ENCODE results near the gene SPOUT1. TPM values are rescaled to one million over a fixed set of nuclear protein-coding genes. Genes with fewer than 3 reads are reported as not detected.

The SPOUT1 gene
- total RNA-seq, 2 experiments from 2014 or later, result 85.9 to 91.2 TPM

DNA sequence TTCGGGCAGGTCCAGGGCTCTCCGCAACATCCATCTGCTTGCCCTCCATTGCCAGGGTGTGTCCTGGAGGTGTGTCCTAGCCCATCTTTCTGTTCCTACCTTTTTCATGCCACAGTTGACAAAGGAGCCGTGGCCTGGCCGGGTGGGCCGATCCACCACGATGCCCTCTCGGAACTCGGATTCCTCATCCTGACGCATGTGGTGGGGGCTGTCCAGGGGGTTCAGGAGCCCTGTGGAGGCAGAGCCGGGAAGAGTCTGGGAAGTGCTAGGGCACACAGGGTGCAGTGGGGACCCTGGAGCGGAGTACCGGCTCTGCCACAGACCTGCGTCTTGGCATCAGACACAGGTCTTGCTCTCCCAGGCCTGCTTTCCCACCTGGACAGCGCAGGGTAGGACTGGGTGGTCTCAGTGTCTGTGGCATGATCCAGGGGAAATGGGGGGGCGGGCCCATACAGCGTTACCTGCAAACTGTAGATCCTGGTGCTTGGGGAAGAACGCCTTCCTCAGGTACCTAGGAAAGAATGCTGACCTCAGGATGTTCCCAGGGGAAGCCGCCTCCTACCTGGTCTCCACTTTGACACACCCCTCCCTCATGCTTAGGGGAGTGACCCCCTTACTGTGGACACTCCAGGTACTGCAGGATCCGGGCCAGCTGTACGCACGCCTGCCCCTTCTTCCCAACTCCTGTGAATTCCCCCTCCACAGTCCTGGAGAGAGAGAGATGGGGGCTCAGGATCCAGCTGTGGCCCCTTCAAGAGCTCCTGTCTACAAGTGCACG, 3.5 kb downstream of the SPOUT1 start:
- DNase-seq (no peak), ATAC-seq (no peak)
- peaks cover 41% of the 10 kb centered on the region for H3K36me3 Mint-ChIP-seq (ENCODE audit: low read depth)
- ChIA-PET POLR2A (interaction anchor here (5.3 kb wide), 1 partner anchor 7 kb away, joined by 41 read pairs; the partner anchor contains the start of gene ENDOG), CTCF (interaction anchor here (5.7 kb wide), 1 partner anchor 7 kb away, joined by 53 read pairs; the partner anchor contains the start of gene ENDOG)
- TF ChIP-seq, protein P1, sequence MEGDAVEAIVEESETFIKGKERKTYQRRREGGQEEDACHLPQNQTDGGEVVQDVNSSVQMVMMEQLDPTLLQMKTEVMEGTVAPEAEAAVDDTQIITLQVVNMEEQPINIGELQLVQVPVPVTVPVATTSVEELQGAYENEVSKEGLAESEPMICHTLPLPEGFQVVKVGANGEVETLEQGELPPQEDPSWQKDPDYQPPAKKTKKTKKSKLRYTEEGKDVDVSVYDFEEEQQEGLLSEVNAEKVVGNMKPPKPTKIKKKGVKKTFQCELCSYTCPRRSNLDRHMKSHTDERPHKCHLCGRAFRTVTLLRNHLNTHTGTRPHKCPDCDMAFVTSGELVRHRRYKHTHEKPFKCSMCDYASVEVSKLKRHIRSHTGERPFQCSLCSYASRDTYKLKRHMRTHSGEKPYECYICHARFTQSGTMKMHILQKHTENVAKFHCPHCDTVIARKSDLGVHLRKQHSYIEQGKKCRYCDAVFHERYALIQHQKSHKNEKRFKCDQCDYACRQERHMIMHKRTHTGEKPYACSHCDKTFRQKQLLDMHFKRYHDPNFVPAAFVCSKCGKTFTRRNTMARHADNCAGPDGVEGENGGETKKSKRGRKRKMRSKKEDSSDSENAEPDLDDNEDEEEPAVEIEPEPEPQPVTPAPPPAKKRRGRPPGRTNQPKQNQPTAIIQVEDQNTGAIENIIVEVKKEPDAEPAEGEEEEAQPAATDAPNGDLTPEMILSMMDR (IDR thresholded peaks at IDR 0.05), result no peak
- intact Hi-C loops (cut with micrococcal nuclease), result no loop called here
- no peak overlapping the region for H3K4me3 Mint-ChIP-seq
- H3K9me3 Mint-ChIP-seq, result no peaks in the 10 kb centered on the region
- no peak overlapping the region for H3K27ac Mint-ChIP-seq
- peaks cover 26% of the 10 kb centered on the region for H3K4me1 Mint-ChIP-seq (ENCODE audit: low read depth)
- H3K27me3 Mint-ChIP-seq, result no peaks in the 10 kb centered on the region

DNA sequence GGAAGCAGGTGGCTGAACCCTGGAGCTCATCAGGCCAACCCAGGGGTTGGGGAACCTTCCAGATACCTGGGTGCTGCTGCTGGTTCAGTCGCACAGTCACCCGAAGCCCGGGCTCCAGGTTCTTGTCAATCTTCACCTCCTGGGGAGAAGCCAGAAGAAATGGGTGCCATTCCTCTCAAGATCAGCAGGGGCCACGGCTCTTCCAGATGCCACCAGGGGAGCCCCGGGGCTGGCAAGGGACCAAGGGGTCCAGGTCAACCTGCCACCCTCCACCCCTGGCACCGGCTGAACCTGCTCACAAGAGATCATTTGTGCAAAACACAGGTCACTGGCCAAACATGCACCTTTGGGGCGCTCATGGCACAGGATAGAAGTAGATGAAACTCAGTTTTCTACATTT, 4.7 kb downstream of the SPOUT1 start:
- ChIA-PET CTCF (no interaction called here), POLR2A (no interaction called here)
- TF ChIP-seq, protein P1 (IDR thresholded peaks at IDR 0.05), result no peak
- no peak overlapping the region for H3K4me3 Mint-ChIP-seq
- DNase-seq (no peak), ATAC-seq (no peak)
- no peak overlapping the region for H3K27ac Mint-ChIP-seq
- H3K9me3 Mint-ChIP-seq, result no peaks in the 10 kb centered on the region
- peaks cover 27% of the 10 kb centered on the region for H3K4me1 Mint-ChIP-seq (ENCODE audit: low read depth)
- H3K36me3 Mint-ChIP-seq (ENCODE audit: low read depth), result peaks cover 44% of the 10 kb centered on the region
- H3K27me3 Mint-ChIP-seq, result no peaks in the 10 kb centered on the region
- intact Hi-C loops (cut with micrococcal nuclease), result no loop called here

DNA sequence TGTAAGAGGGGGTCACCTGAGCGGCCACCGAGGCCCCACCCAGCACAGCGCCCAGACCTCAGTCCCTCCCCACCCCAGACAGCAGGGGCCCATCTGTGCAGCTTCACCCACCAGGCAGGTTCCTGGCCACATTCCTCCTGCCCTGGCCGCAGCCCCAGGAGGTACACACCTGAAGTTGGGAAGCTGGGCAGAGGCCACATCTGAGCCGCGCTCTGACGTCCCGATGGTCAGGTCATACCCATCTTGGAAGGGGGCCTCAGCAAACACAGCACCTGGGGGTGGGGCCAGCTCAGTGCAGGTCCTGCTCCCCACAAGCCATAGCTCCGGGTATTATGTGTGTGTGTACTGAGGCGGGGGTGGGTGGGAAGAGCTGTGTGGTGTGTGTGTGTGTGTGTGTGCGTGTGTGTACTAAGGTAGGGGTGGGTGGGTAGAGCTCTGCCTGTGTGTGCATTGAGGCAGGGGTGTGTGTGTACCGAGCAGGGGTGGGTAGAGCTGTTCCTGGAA, 5.6 kb downstream of the SPOUT1 start:
- no peaks in the 10 kb centered on the region for H3K27me3 Mint-ChIP-seq
- POLR2A ChIA-PET, result interaction anchor here (0.6 to 0.9 kb wide), 2 partner anchors 78 to 169 kb away, joined by 3 read pairs; no protein-coding TSS in a partner anchor
- CTCF ChIA-PET, result no interaction called here
- H3K4me1 Mint-ChIP-seq (ENCODE audit: low read depth), result peaks cover 33% of the 10 kb centered on the region
- H3K27ac Mint-ChIP-seq, result peak overlapping the region; percentile 7
- TF ChIP-seq, protein P1 (IDR thresholded peaks at IDR 0.05), result no peak
- intact Hi-C loops (cut with micrococcal nuclease), result no loop called here
- no peak for DNase-seq
- no peak for ATAC-seq
- peaks cover 42% of the 10 kb centered on the region for H3K36me3 Mint-ChIP-seq (ENCODE audit: low read depth)
- H3K9me3 Mint-ChIP-seq, result no peaks in the 10 kb centered on the region
- H3K4me3 Mint-ChIP-seq, result no peak overlapping the region

DNA sequence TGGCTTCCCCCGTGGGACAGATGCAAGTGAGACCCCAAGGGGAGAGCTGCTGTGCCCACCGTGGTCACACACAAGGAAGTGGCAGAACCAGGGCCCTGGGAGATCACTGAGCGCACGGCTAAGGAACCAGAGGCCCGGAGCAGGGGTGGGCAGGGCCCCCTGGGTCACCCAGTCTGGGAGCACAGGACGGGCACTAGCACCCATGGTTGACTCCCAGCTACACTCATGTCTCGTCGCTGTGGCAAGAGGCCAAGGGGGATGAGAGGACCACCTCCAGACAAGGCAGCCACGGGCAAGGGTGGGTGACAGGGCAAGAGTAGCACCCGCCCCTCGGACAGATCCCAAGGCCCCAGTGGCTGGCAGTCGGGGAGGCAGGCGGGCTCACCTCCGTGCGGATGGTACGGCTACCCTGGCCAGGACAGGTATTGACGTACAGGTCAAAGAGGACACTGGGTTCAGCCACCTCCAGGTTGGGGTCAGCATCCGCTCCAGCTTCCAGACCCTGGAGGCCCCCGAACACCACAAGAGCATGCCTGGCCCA, 6.2 kb downstream of the SPOUT1 start:
- peaks cover 29% of the 10 kb centered on the region for H3K4me1 Mint-ChIP-seq (ENCODE audit: low read depth)
- no peaks in the 10 kb centered on the region for H3K9me3 Mint-ChIP-seq
- CTCF ChIA-PET, result no interaction called here
- intact Hi-C loops (cut with micrococcal nuclease), result no loop called here
- no peaks in the 10 kb centered on the region for H3K27me3 Mint-ChIP-seq
- TF ChIP-seq, protein P1 (IDR thresholded peaks at IDR 0.05), result no peak
- no peak for DNase-seq
- ATAC-seq, result no peak
- peaks cover 37% of the 10 kb centered on the region for H3K36me3 Mint-ChIP-seq (ENCODE audit: low read depth)
- H3K27ac Mint-ChIP-seq, result no peak overlapping the region
- POLR2A ChIA-PET, result interaction anchor here (0.6 to 0.9 kb wide), 2 partner anchors 79 to 169 kb away, joined by 3 read pairs; no protein-coding TSS in a partner anchor
- no peak overlapping the region for H3K4me3 Mint-ChIP-seq

Data from activated CD8-positive, alpha-beta T cell treated with anti-CD3 and anti-CD28 coated beads for 36 hours (primary cell).